SK-N-SH treated with all-trans-retinoic acid at 6 μM for 48 hours (cell line): Measurements from ENCODE around the gene SCN9A.

Experiments
- ATAC-seq: fragments of 200-7000 bp; cut with Tn5 transposase; 3 replicates; pipeline ENCODE4 v1.9.1; 2020; ENCODE audit warnings: mild to moderate bottlenecking, moderate library complexity
- ARNTL ChIP-seq: fragments of 450-650 bp; formaldehyde crosslinking; IDR thresholded peaks from 2 replicates; pipeline ENCODE4 v1.5.0; 2020; ENCODE audit warnings: low read depth, mild to moderate bottlenecking, moderate library complexity, borderline replicate concordance
- BACH2 ChIP-seq: fragments of 250-450 bp; sonication (Bioruptor Pico); IDR thresholded peaks from 2 replicates; pipeline ENCODE4 v1.9.0; 2021; ENCODE audit warnings: mild to moderate bottlenecking, borderline replicate concordance
- CREB5 ChIP-seq: fragments of 250-450 bp; sonication (Bioruptor Pico); IDR thresholded peaks from 2 replicates; pipeline ENCODE4 v1.5.1; 2020; ENCODE audit warnings: low read depth, mild to moderate bottlenecking, moderate library complexity
- CSDC2 ChIP-seq: fragments of 250-450 bp; sonication (Bioruptor Pico); IDR thresholded peaks from 2 replicates; pipeline ENCODE4 v1.5.0; 2020; ENCODE audit warnings: mild to moderate bottlenecking, moderate library complexity
- ISL1 ChIP-seq: fragments of 250-450 bp; sonication (Bioruptor Pico); IDR thresholded peaks from 2 replicates; pipeline ENCODE4 v2.1.2; 2022; ENCODE audit warnings: mild to moderate bottlenecking, moderate library complexity
- OSR1 ChIP-seq: fragments of 250-450 bp; sonication (Bioruptor Pico); IDR thresholded peaks from 2 replicates; pipeline ENCODE4 v1.8.0; 2022; ENCODE audit warnings: moderate library complexity, mild to moderate bottlenecking, inconsistent platforms
- PATZ1 ChIP-seq: fragments of 250-450 bp; sonication (Bioruptor Pico); IDR thresholded peaks from 2 replicates; pipeline ENCODE4 v1.8.0; 2020; ENCODE audit warnings: mild to moderate bottlenecking, moderate library complexity, borderline replicate concordance
- POU6F1 ChIP-seq: fragments of 250-450 bp; sonication (Bioruptor Pico); IDR thresholded peaks from 2 replicates; pipeline ENCODE4 v1.8.0; 2021; ENCODE audit warnings: low read depth, mild to moderate bottlenecking, moderate library complexity, borderline replicate concordance
- PPARA ChIP-seq: fragments of 250-450 bp; sonication (Bioruptor Pico); IDR thresholded peaks from 2 replicates; pipeline ENCODE4 v1.5.0; 2020; ENCODE audit warnings: mild to moderate bottlenecking, borderline replicate concordance
- RARB ChIP-seq: fragments of 250-450 bp; sonication (Bioruptor Pico); IDR thresholded peaks from 2 replicates; pipeline ENCODE4 v1.8.0; 2021; ENCODE audit warnings: mild to moderate bottlenecking, moderate library complexity
- SNAI2 ChIP-seq: fragments of 250-450 bp; sonication (Bioruptor Pico); IDR thresholded peaks from 2 replicates; pipeline ENCODE4 v1.5.0; 2020; ENCODE audit warnings: mild to moderate bottlenecking, moderate library complexity
- TCF4 ChIP-seq: fragments of 250-450 bp; sonication (Bioruptor Pico); IDR thresholded peaks from 2 replicates; pipeline ENCODE4 v1.8.0; 2021; ENCODE audit warnings: mild to moderate bottlenecking, moderate library complexity, borderline replicate concordance
- TOX ChIP-seq: fragments of 250-450 bp; sonication (Bioruptor Pico); IDR thresholded peaks from 2 replicates; pipeline ENCODE4 v1.8.0; 2021; ENCODE audit warnings: mild to moderate bottlenecking, moderate library complexity, borderline replicate concordance
- TSHZ2 ChIP-seq: fragments of 250-450 bp; sonication (Bioruptor Pico); IDR thresholded peaks from 2 replicates; pipeline ENCODE4 v1.5.0; 2020; ENCODE audit warnings: mild to moderate bottlenecking, moderate library complexity
- ZC3H10 ChIP-seq: fragments of 250-450 bp; sonication (Bioruptor Pico); IDR thresholded peaks from 2 replicates; pipeline ENCODE4 v1.5.1; 2021; ENCODE audit warnings: mild to moderate bottlenecking, moderate library complexity
- ZFP3 ChIP-seq: fragments of 250-450 bp; sonication (Bioruptor Pico); IDR thresholded peaks from 2 replicates; pipeline ENCODE4 v1.5.0; 2020; ENCODE audit warnings: mild to moderate bottlenecking, moderate library complexity
- ZFP30 ChIP-seq: fragments of 450-650 bp; formaldehyde crosslinking; IDR thresholded peaks from 2 replicates; pipeline ENCODE4 v1.5.0; 2022; ENCODE audit warnings: mild to moderate bottlenecking, moderate library complexity
- ZNF565 ChIP-seq: fragments of 450-650 bp; formaldehyde crosslinking; conservative IDR thresholded peaks from 2 replicates; pipeline ENCODE4 v1.5.0; 2020; ENCODE audit warnings: low read depth, mild to moderate bottlenecking, moderate library complexity
- ZNF70 ChIP-seq: fragments of 450-650 bp; formaldehyde crosslinking; IDR thresholded peaks from 2 replicates; pipeline ENCODE4 v1.5.0; 2020; ENCODE audit warnings: mild to moderate bottlenecking, moderate library complexity
- ZNF8 ChIP-seq: fragments of 450-650 bp; formaldehyde crosslinking; IDR thresholded peaks from 2 replicates; pipeline ENCODE4 v1.5.0; 2020; ENCODE audit warnings: mild to moderate bottlenecking, moderate library complexity

SCN9A gene

GRCh38 chr2:166167449-166167848 is 208.3 kb downstream of the SCN9A start:
- no peak for TF ChIP-seq POU6F1 (CRISPR knock-in tag)
- peak; percentile 44 for TF ChIP-seq ISL1 (CRISPR knock-in tag)
- no peak for TF ChIP-seq TOX (CRISPR knock-in tag)
- TF ChIP-seq ZNF70 (CRISPR knock-in tag) = no peak
- ATAC-seq = no peak

GRCh38 chr2:166163775-166164174 is 212.0 kb downstream of the SCN9A start:
- ATAC-seq = no peak
- TF ChIP-seq ZFP3 (CRISPR knock-in tag) (no peak), RARB (CRISPR knock-in tag) (no peak), OSR1 (no peak), PPARA (CRISPR knock-in tag) (no peak), TCF4 (CRISPR knock-in tag) (no peak), CREB5 (CRISPR knock-in tag) (no peak), PATZ1 (CRISPR knock-in tag) (no peak), SNAI2 (CRISPR knock-in tag) (no peak), ZNF8 (no peak)

- no peak for ATAC-seq
- TF ChIP-seq ZNF8 = no peak
- no peak for TF ChIP-seq ISL1 (CRISPR knock-in tag)
These were observed 217.2 kb downstream of the SCN9A start for GRCh38 chr2:166158546-166158945.

GRCh38 chr2:166157578-166157977 is 218.2 kb downstream of the SCN9A start:
- TF ChIP-seq ZNF8 (no peak), TOX (CRISPR knock-in tag) (no peak), ZNF565 (CRISPR knock-in tag) (no peak), TCF4 (CRISPR knock-in tag) (no peak), ZC3H10 (CRISPR knock-in tag) (no peak), ISL1 (CRISPR knock-in tag) (no peak), CREB5 (CRISPR knock-in tag) (no peak), ARNTL (CRISPR knock-in tag) (no peak), ZFP30 (CRISPR knock-in tag) (no peak), BACH2 (no peak), PATZ1 (CRISPR knock-in tag) (no peak), TSHZ2 (CRISPR knock-in tag) (no peak), ZFP3 (CRISPR knock-in tag) (no peak), CSDC2 (CRISPR knock-in tag) (no peak), SNAI2 (CRISPR knock-in tag) (no peak), ZNF70 (CRISPR knock-in tag) (no peak)
- TF ChIP-seq, all 23 proteins: peak for 0
- ATAC-seq = no peak
